AG08396 (cell line): Measurements from ENCODE around the gene LDB2.

Source experiments
- DNase-seq: peaks from one replicate; pipeline ENCODE4 v3.0.0; 2012; ENCODE audit warnings: low spot score, mixed read lengths

Gene LDB2

DNA sequence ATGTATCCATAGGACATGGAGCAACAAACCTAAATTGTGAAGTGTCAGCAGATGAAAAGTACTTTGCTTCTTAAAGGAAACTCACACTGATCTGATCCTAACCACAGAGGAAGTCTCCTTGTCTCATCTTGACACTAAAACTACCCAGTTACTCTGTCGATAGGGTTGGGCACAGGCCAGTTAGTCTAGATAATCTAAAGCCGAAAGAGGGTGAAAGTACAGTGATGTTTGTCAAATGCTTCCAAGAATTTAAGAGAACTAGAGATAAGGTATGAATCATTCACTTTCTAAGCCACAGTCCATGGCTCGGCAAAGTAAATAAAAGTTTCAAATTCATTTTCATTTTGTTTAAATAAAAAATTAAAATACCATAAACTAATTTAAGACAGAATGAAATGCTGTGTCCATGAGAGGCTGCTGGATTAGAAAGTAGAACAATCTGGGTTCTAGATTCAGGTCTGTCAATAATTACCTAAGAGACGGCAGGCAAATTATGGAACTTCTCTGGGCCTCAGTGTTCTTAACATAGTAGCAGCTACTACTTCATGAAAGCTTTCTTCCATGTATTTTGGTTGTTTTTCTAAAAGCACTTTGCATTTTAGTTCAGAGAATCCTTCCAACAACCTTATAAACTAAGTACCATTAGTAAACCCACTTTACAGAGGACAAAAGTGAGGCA lies 176.7 kb downstream of the LDB2 start:
- DNase-seq: peak; percentile 33

DNA sequence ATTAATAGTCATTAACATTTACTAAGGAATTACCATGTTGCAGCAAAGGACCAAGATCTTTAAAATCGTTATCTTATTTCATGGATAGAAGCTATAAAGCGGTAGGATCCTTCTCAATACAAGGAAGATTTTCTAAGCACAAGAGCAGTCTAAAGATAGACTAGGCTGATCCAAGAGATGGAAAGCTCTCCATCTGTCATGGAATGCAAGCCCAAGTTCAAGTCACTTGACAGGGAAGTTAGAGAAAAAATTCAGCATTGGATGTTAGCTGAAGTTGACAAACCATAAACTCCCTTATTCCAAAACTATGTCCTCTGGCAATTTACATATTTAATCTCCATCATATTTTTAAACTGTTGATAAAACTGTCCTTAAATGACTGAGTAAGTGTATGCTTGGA lies 177.7 kb downstream of the LDB2 start:
- no peak for DNase-seq

GRCh38 chr4:16717266-16717970 lies 181.0 kb downstream of the LDB2 start:
- DNase-seq: no peak

DNA sequence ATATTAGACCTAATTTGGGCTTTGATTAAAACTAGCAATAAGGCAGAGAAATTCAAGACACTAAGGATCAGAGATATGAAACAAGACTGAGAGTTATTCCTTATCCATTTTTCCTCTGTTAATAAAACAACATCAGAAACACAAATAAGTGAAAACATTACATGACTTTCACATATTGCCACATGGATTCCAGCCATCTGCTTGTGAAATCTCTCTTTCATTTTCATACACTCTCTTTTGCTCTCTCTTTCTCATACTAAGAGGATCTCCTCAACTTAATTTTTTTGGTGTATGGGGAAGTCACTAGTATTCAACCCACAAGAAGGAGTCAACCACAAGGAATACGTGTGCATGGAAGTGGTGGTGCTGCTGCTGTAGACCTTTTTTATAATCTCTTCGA lies 183.0 kb downstream of the LDB2 start:
- DNase-seq: no peak

GRCh38 chr4:16714191-16714590 lies 184.3 kb downstream of the LDB2 start:
- no peak for DNase-seq

DNA sequence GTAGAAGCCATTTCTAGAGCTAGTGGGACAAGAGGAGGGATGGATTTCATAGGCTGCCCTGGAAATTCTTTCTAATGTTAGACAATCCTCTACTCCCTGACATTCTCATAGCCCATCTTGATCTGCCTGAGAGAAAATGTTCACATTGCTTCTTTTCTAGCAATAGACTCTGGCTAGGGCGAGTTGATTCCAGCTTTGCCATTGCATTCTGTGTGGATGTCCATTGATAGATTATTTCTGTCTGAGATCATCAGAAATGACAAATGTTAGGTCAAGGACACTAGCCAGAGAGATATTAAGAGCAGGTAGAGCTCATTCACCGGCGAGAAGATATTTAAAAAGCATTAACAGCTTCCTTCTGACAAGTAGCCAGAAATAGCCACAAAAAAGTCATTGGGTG lies 184.7 kb downstream of the LDB2 start:
- DNase-seq: no peak

GRCh38 chr4:16713271-16713670 lies 185.2 kb downstream of the LDB2 start:
- no peak for DNase-seq

- no peak for DNase-seq
Observed at GRCh38 chr4:16710198-16710597, 188.2 kb downstream of the LDB2 start.

DNA sequence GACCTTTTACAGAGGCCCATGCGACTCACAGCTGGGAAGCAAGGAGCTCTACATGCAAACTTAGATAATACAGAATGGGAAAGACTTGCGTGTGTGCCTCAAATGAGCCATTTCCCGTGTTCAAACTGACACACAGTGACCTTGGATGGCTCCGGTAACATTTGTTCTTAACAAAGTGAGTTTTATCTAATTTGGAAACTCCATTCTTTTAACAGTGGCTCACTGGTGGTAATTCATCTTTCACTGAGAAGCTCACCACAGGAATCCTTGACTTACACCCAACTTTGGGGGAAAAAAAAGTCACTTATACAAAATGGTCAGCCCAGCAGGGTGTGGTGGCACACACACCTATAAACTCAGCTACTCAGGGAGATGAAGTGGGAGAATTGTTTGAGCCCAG lies 190.6 kb downstream of the LDB2 start:
- no peak for DNase-seq

DNA sequence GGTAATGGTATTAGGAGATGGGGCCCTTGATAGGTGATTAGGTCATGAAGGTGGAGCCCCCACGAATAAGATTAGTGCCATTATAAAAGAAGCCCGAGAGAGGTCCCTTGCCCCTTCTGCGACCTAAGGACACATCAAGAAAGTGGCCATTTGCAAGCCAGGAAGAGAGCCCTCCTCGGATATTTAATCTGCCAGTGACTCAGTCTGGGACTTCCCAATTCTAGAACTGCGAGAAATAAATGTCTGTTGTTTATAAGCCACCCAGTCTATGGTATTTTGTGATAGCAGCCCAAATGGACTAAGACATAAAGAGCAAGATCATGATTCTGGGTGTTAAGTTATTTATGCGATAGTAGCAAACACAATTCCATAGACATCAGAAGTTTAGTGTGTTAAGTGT lies 192.2 kb downstream of the LDB2 start:
- DNase-seq: no peak

DNA sequence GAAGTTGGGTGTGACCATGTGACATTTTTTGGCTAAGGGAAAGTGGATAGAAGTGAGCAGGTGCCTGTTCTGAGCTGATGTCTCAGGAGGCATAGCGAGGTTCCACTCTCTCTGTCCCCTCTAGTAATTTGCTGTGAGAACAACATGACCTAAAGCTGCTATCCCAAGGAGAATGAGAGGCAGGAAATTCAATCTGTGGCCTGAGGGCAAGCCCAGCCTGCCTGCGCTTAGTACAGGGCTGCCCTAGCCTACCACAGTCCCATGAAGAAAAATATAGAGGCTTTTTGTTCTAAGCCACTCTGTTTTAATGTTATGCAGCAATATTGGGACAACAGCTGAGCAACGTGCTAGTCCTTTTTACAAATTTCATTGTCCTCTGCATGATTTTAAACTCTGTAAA lies 193.1 kb downstream of the LDB2 start:
- DNase-seq: no peak

DNA sequence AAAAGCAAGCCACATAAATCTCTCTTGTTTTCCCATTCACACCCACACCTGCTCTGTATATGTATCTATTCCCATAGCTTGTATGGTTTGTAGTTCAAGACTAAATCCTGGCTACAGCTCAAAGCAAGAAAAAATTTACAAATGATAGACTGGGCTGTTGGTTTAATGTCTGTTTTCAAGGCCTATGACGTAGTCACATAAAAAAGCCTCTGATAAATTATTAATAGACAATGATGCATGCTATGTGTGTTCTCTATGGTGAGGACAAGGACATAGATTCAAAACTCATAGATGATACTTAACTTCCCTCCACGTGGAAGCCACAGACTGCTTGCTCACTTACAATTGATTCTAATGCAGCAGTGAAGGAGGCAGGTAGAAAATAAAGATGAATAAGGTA lies 194.0 kb downstream of the LDB2 start:
- DNase-seq: no peak

GRCh38 chr4:16695896-16696295 lies 202.5 kb downstream of the LDB2 start:
- DNase-seq: no peak

DNA sequence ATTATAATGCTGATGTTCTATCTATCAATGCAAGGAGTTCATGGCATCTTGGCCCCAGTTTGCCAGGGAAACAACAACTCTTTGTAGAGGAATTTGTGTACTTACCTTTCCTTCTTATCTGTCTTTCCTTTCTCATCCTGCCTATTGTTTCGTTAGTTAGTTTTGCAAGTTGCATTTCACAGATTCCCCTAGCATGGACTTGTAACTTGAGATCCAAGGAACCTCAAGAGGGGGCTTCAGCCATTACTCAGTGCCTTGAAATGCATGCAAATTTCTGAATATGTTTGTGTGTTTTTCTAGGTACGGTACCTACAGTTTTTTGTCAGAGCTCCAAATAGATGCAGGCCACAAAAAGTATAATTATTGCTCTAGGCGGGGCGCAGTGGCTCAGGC lies 203.6 kb downstream of the LDB2 start:
- DNase-seq: no peak

- DNase-seq: no peak
Observed at GRCh38 chr4:16694173-16694883, 204.1 kb downstream of the LDB2 start.

- DNase-seq: no peak
Observed at GRCh38 chr4:16693641-16694040, 204.8 kb downstream of the LDB2 start.

DNA sequence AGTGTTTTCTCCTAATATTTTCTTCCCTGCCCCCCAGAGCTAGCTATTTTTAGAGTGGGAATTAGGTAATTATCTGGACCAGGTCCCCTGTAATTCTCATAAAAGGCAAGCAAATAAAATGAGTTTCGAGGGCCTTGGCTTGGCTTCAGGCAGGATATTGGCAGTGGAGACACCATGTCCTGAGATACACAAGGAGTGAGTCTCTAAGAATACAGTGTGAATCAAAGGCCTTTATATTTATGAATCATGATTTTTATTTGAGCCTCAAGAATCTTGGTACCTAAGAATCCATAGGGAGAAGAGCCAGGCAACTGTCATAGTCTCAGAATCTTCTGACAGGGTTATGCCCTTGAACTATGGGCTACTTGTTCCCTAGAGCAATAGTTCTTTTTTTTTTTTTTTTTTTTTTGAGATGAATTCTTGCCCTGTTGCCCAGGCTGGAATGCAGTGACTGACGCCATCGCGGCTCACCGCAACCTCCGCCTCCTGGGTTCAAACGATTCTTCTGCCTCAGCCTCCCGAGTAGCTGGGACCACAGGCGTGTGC lies 205.4 kb downstream of the LDB2 start:
- DNase-seq: no peak

GRCh38 chr4:16692524-16692923 lies 205.9 kb downstream of the LDB2 start:
- DNase-seq: no peak

- DNase-seq: no peak
Observed at GRCh38 chr4:16692046-16692445, 206.4 kb downstream of the LDB2 start.

GRCh38 chr4:16691450-16691849 lies 207.0 kb downstream of the LDB2 start:
- DNase-seq: no peak

GRCh38 chr4:16687845-16688244 lies 210.6 kb downstream of the LDB2 start:
- DNase-seq: no peak

- DNase-seq: no peak
Observed at GRCh38 chr4:16687011-16687410, 211.4 kb downstream of the LDB2 start.

- peak; percentile 77 for DNase-seq
Observed at GRCh38 chr4:16686195-16686594, 212.2 kb downstream of the LDB2 start.
